ENCODE data around the gene ZNF782. TPM values are rescaled to one million over a fixed set of nuclear protein-coding genes. Genes with fewer than 3 reads are reported as not detected.
"Not testable (repeated sequence)": the region's sequence is repeated elsewhere in the genome, so short reads cannot be mapped to it uniquely, and the experiment has no call there.

ZNF782 gene
- total and polyA plus RNA-seq, 4 donors, result 5.3 to 13.8 (median 10.3) TPM

- no peak overlapping the region for H3K27ac ChIP-seq (ENCODE audit: low read depth, low read length)
Measured at GRCh38 chr9:96874947-96875460, 20.7 kb upstream of the ZNF782 start.

GRCh38 chr9:96874201-96874785 lies 20.0 kb upstream of the ZNF782 start:
- H3K27ac ChIP-seq (ENCODE audit: low read depth, low read length), result no peak overlapping the region
- H3K9me3 ChIP-seq (ENCODE audit: control insufficient read depth, insufficient read depth, low read length), result no peaks in the 10 kb centered on the region
- no peak for DNase-seq (ENCODE audit: low read depth in 4 of 6, low spot score in 6 of 6)
- no peaks in the 10 kb centered on the region for H3K36me3 ChIP-seq (ENCODE audit: control insufficient read depth, insufficient read depth, low read length)
- peaks cover 13% of the 10 kb centered on the region for H3K4me1 ChIP-seq (ENCODE audit: control insufficient read depth, insufficient read depth, low read length)
- 95% methylated on average over 4 of the region's 7 CpGs for WGBS (ENCODE audit: insufficient coverage)
- peaks cover 36% of the 10 kb centered on the region for H3K27me3 ChIP-seq (ENCODE audit: control insufficient read depth, insufficient read depth, low read length)
- H3K4me3 ChIP-seq (ENCODE audit: low read depth, low read length), result no peak overlapping the region

More at GRCh38 chr9:96874947-96875460, 20.7 kb upstream of the ZNF782 start:
- no peaks in the 10 kb centered on the region for H3K9me3 ChIP-seq (ENCODE audit: control insufficient read depth, insufficient read depth, low read length)
- no peak for DNase-seq (ENCODE audit: low read depth in 4 of 6, low spot score in 6 of 6)
- 21% methylated on average over 6 of the region's 13 CpGs for WGBS (ENCODE audit: insufficient coverage)
- H3K36me3 ChIP-seq (ENCODE audit: control insufficient read depth, insufficient read depth, low read length), result no peaks in the 10 kb centered on the region
- peaks cover 13% of the 10 kb centered on the region for H3K4me1 ChIP-seq (ENCODE audit: control insufficient read depth, insufficient read depth, low read length)
- H3K4me3 ChIP-seq (ENCODE audit: low read depth, low read length), result peak overlapping the region; percentile 63
- peaks cover 36% of the 10 kb centered on the region for H3K27me3 ChIP-seq (ENCODE audit: control insufficient read depth, insufficient read depth, low read length)

GRCh38 chr9:96871176-96871575 lies 16.9 kb upstream of the ZNF782 start:
- peaks cover 12% of the 10 kb centered on the region for H3K27me3 ChIP-seq (ENCODE audit: control insufficient read depth, insufficient read depth, low read length)
- no peak for DNase-seq (ENCODE audit: low read depth in 4 of 6, low spot score in 6 of 6)
- H3K36me3 ChIP-seq (ENCODE audit: control insufficient read depth, insufficient read depth, low read length), result no peaks in the 10 kb centered on the region
- H3K27ac ChIP-seq (ENCODE audit: low read depth, low read length), result no peak overlapping the region
- peaks cover 7% of the 10 kb centered on the region for H3K4me1 ChIP-seq (ENCODE audit: control insufficient read depth, insufficient read depth, low read length)
- H3K4me3 ChIP-seq (ENCODE audit: low read depth, low read length), result no peak overlapping the region
- WGBS (ENCODE audit: insufficient coverage), result 100% methylated on average over 1 of the region's 1 CpG
- no peaks in the 10 kb centered on the region for H3K9me3 ChIP-seq (ENCODE audit: control insufficient read depth, insufficient read depth, low read length)

- Histone ChIP-seq H3K27me3 (ENCODE audit: control insufficient read depth, insufficient read depth, low read length) (no peaks in the 10 kb centered on the region), H3K27ac (ENCODE audit: low read depth, low read length) (no peak overlapping the region), H3K4me3 (ENCODE audit: low read depth, low read length) (no peak overlapping the region), H3K36me3 (ENCODE audit: control insufficient read depth, insufficient read depth, low read length) (no peaks in the 10 kb centered on the region), H3K9me3 (ENCODE audit: control insufficient read depth, insufficient read depth, low read length) (no peaks in the 10 kb centered on the region), H3K4me1 (ENCODE audit: control insufficient read depth, insufficient read depth, low read length) (no peaks in the 10 kb centered on the region)
- WGBS (ENCODE audit: insufficient coverage), result no CpG with 5 or more reads among the region's 5 CpGs
- DNase-seq (ENCODE audit: low read depth in 4 of 6, low spot score in 6 of 6), result no peak
Measured at GRCh38 chr9:96868709-96869108, 14.4 kb upstream of the ZNF782 start.

GRCh38 chr9:96867079-96867804 lies 12.9 kb upstream of the ZNF782 start:
- DNase-seq (ENCODE audit: low read depth in 4 of 6, low spot score in 6 of 6), result no peak
- H3K4me1 ChIP-seq (ENCODE audit: control insufficient read depth, insufficient read depth, low read length), result no peaks in the 10 kb centered on the region
- WGBS (ENCODE audit: insufficient coverage), result 74% methylated on average over 4 of the region's 7 CpGs
- H3K27ac ChIP-seq (ENCODE audit: low read depth, low read length), result no peak overlapping the region
- H3K36me3 ChIP-seq (ENCODE audit: control insufficient read depth, insufficient read depth, low read length), result no peaks in the 10 kb centered on the region
- H3K27me3 ChIP-seq (ENCODE audit: control insufficient read depth, insufficient read depth, low read length), result no peaks in the 10 kb centered on the region
- no peaks in the 10 kb centered on the region for H3K9me3 ChIP-seq (ENCODE audit: control insufficient read depth, insufficient read depth, low read length)
- H3K4me3 ChIP-seq (ENCODE audit: low read depth, low read length), result no peak overlapping the region

GRCh38 chr9:96865240-96865639 lies 10.9 kb upstream of the ZNF782 start:
- H3K36me3 ChIP-seq (ENCODE audit: control insufficient read depth, insufficient read depth, low read length); H3K27me3 ChIP-seq (ENCODE audit: control insufficient read depth, insufficient read depth, low read length); H3K27ac ChIP-seq (ENCODE audit: low read depth, low read length); H3K4me3 ChIP-seq (ENCODE audit: low read depth, low read length); H3K4me1 ChIP-seq (ENCODE audit: control insufficient read depth, insufficient read depth, low read length); H3K9me3 ChIP-seq (ENCODE audit: control insufficient read depth, insufficient read depth, low read length); DNase-seq (ENCODE audit: low read depth in 4 of 6, low spot score in 6 of 6): not testable (repeated sequence)
- 81% methylated on average over 2 of the region's 2 CpGs for WGBS (ENCODE audit: insufficient coverage)

- peak in 1 of 6 donors; percentile 50 for DNase-seq (ENCODE audit: low read depth in 4 of 6, low spot score in 6 of 6)
- no peaks in the 10 kb centered on the region for H3K27me3 ChIP-seq (ENCODE audit: control insufficient read depth, insufficient read depth, low read length)
- no peak overlapping the region for H3K4me3 ChIP-seq (ENCODE audit: low read depth, low read length)
- H3K4me1 ChIP-seq (ENCODE audit: control insufficient read depth, insufficient read depth, low read length), result peaks cover 3% of the 10 kb centered on the region
- WGBS (ENCODE audit: insufficient coverage), result 81% methylated on average over 8 of the region's 8 CpGs
- H3K9me3 ChIP-seq (ENCODE audit: control insufficient read depth, insufficient read depth, low read length), result no peaks in the 10 kb centered on the region
- peaks cover 6% of the 10 kb centered on the region for H3K36me3 ChIP-seq (ENCODE audit: control insufficient read depth, insufficient read depth, low read length)
- no peak overlapping the region for H3K27ac ChIP-seq (ENCODE audit: low read depth, low read length)
Measured at GRCh38 chr9:96859461-96860198, 5.3 kb upstream of the ZNF782 start.

- WGBS (ENCODE audit: insufficient coverage), result 74% methylated on average over 7 of the region's 8 CpGs
- Histone ChIP-seq H3K4me3 (ENCODE audit: low read depth, low read length) (no peak overlapping the region), H3K27ac (ENCODE audit: low read depth, low read length) (no peak overlapping the region), H3K27me3 (ENCODE audit: control insufficient read depth, insufficient read depth, low read length) (no peaks in the 10 kb centered on the region), H3K9me3 (ENCODE audit: control insufficient read depth, insufficient read depth, low read length) (no peaks in the 10 kb centered on the region), H3K4me1 (ENCODE audit: control insufficient read depth, insufficient read depth, low read length) (peaks cover 3% of the 10 kb centered on the region), H3K36me3 (ENCODE audit: control insufficient read depth, insufficient read depth, low read length) (peaks cover 6% of the 10 kb centered on the region)
- no peak for DNase-seq (ENCODE audit: low read depth in 4 of 6, low spot score in 6 of 6)
Measured at GRCh38 chr9:96858670-96859069, 4.4 kb upstream of the ZNF782 start.

GRCh38 chr9:96858018-96858573 lies 3.8 kb upstream of the ZNF782 start:
- 80% methylated on average over 1 of the region's 2 CpGs for WGBS (ENCODE audit: insufficient coverage)
- no peak overlapping the region for H3K4me3 ChIP-seq (ENCODE audit: low read depth, low read length)
- H3K9me3 ChIP-seq (ENCODE audit: control insufficient read depth, insufficient read depth, low read length), result no peaks in the 10 kb centered on the region
- H3K27ac ChIP-seq (ENCODE audit: low read depth, low read length), result no peak overlapping the region
- H3K36me3 ChIP-seq (ENCODE audit: control insufficient read depth, insufficient read depth, low read length), result peaks cover 6% of the 10 kb centered on the region
- no peak for DNase-seq (ENCODE audit: low read depth in 4 of 6, low spot score in 6 of 6)
- peaks cover 8% of the 10 kb centered on the region for H3K4me1 ChIP-seq (ENCODE audit: control insufficient read depth, insufficient read depth, low read length)
- H3K27me3 ChIP-seq (ENCODE audit: control insufficient read depth, insufficient read depth, low read length), result no peaks in the 10 kb centered on the region
